Activated CD4-positive, CD25-positive, alpha-beta regulatory T cell treated with anti-CD3 and anti-CD28 coated beads, Interleukin-2, amount 50 U/mL, for 72 hours (primary cell): ENCODE measurements around the gene KLHL7.
"Not testable (repeated sequence)": the region's sequence is repeated elsewhere in the genome, so short reads cannot be mapped to it uniquely, and the experiment has no call there.

Experiments
- DNase-seq: peaks from one replicate; pipeline ENCODE4 v3.0.0; 2021

Gene KLHL7

DNA sequence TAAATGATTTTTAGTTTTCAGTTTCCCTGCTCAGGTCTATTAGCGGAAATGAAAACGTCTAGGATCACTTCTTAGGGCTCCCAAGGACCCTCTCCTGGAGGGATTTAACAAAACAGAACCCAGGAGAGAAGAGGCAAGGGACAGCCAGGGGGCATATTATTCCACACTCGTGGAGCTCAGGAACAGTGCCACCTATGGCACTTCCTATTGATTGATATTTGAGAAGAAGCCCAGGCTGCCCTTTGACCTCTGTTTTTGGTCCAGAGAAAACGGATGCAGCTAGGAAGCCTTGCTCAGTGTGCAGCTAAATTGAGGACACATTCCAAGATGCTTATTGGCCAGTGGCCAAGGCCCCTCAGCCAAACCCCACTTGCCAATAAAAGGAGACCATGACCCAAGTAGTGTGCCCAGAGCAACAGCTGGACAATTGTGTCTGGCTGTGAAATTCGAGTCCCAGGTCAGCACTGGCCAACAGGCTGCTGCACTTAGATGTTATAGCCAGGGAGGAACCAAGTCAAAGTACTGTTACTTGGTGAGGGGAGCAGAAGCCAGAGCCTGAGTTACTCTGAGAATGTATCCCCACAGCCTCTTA lies 117.0 kb downstream of the KLHL7 start:
- DNase-seq, result no peak

DNA sequence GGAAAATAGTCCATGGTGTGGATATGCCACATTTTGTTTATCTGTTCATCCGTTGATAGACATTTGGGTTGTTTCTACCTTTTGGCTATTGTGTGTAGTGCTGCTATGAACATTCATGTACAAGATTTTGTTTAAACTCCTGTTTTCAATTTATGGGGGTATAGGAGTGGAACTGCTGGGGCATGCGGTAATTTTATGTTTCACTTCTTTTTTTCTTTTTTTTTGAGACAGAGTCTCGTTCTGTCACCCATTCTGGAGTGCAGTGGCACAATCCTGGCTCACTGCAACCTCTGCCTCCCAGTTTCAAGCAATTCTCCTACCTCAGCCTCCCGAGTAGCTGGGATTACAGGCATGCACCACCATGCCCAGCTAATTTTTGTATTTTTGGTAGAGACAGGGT lies 118.8 kb downstream of the KLHL7 start:
- not testable (repeated sequence) for DNase-seq

DNA sequence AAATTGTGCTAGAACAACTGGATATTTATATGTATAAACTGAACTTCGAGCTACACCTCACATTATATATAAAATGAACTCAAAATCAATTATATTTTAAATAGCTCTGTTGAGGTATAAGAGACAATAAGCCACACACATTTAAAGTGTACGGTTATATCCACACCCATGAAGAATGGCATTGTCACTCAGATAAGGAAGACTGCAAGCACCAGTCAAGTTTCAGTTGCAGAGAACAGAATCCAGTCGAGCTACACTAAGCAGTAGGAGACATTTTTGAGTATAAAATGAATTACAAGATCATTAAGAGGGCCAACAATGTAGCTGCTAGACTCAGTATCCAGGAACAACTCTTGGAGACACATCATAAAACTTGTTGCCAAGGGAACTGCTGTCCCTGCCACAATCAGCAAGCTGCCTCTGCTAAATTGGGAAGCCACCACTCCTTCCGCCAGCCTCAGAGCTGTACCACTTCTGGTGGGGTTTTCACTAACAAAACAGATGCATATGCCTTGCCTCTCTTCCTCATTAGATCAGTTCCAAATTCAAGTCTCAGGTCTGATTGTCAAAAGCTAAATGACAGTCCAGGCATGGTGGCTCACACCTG lies 121.4 kb downstream of the KLHL7 start:
- no peak for DNase-seq
